NT2/D1 (cell line): ENCODE data around the gene UCN3.

ENCODE experiments used
- SUZ12 ChIP-seq: IDR thresholded peaks from 2 replicates; pipeline ENCODE4 v1.6.1; 2011; ENCODE audit not compliant: insufficient read length, insufficient read depth; ENCODE audit errors: extremely low read depth
- ZNF274 ChIP-seq: IDR thresholded peaks from 2 replicates; pipeline ENCODE4 v1.6.1; 2011; ENCODE audit warnings: mild to moderate bottlenecking, low read depth, low read length

- TF ChIP-seq SUZ12 (no peak), ZNF274 (no peak)
Observed at GRCh38 chr10:5381187-5381586, 16.4 kb downstream of the UCN3 start.
